Common myeloid progenitor, CD34-positive (primary cell): ENCODE results near the gene BEND7.

ENCODE experiments used
- CTCF ChIA-PET: fragments of 350-600 bp; sonication (Branson Sonifier 250); formaldehyde crosslinking; loops from one replicate; lab custom pipeline; 2021; ENCODE audit warnings: antibody characterized with exemption; lab: Charles Lee
- POLR2A ChIA-PET: fragments of 350-600 bp; sonication (Branson Sonifier 250); formaldehyde crosslinking; loops from one replicate; lab custom pipeline; 2021; ENCODE audit warnings: antibody characterized with exemption; lab: Charles Lee
- DNase-seq, 3 donors: peaks; one replicate each; pipeline versions ENCODE4 v3.0.0 to v3.0.0-alpha.2; 2013
- H3K27ac ChIP-seq, 2 experiments: 1 replicate in 1 of 2; 2 replicates in 1 of 2; pipeline ENCODE4 v1.7.0; 2013; ENCODE audit warnings: inconsistent platforms in 2 of 2, low read length in 2 of 2, mild to moderate bottlenecking in 2 of 2, low read depth in 1 of 2, moderate library complexity in 1 of 2; ENCODE audit not compliant: severe bottlenecking in 2 of 2, insufficient read depth in 1 of 2, poor library complexity in 1 of 2
- H3K27me3 ChIP-seq, 5 experiments: replicated peaks in 2 of 5; 1 replicate in 3 of 5; 2 replicates in 2 of 5; pipeline versions ENCODE4 v1.6.1 to v1.7.0; 2013; ENCODE audit warnings: low read length in 4 of 5, mild to moderate bottlenecking in 2 of 5, moderate library complexity in 2 of 5, inconsistent platforms in 1 of 5; ENCODE audit not compliant: insufficient read depth in 5 of 5, control insufficient read depth in 4 of 5
- H3K36me3 ChIP-seq, 4 experiments: 1 replicate in 2 of 4; 2 replicates in 2 of 4; pipeline versions ENCODE4 v1.6.1 to v1.7.0; 2013; ENCODE audit warnings: low read length in 3 of 4, control low read depth in 1 of 4, mild to moderate bottlenecking in 1 of 4; ENCODE audit not compliant: control insufficient read depth in 4 of 4, insufficient read depth in 4 of 4
- H3K4me1 ChIP-seq, 4 experiments: 1 replicate in 3 of 4; 2 replicates in 1 of 4; pipeline versions ENCODE4 v1.6.1 to v1.7.1; 2013; ENCODE audit warnings: low read length in 3 of 4, mild to moderate bottlenecking in 3 of 4, control low read depth in 1 of 4, inconsistent platforms in 1 of 4, moderate library complexity in 1 of 4; ENCODE audit not compliant: control insufficient read depth in 4 of 4, insufficient read depth in 4 of 4; ENCODE audit errors: control extremely low read depth in 1 of 4
- H3K4me3 ChIP-seq, 7 experiments: 1 replicate in 4 of 7; 2 replicates in 3 of 7; pipeline versions ENCODE4 v1.5.1 to v1.7.0; 2013; ENCODE audit warnings: mild to moderate bottlenecking in 7 of 7, low read length in 6 of 7, moderate library complexity in 6 of 7, inconsistent platforms in 2 of 7, low read depth in 2 of 7, control low read depth in 1 of 7; ENCODE audit not compliant: insufficient read depth in 4 of 7, control insufficient read depth in 1 of 7; ENCODE audit errors: extremely low read depth in 1 of 7
- H3K9me3 ChIP-seq, 5 experiments: 1 replicate in 4 of 5; 2 replicates in 1 of 5; pipeline versions ENCODE4 v1.6.1 to v1.7.1; 2013; ENCODE audit warnings: low read length in 4 of 5, mild to moderate bottlenecking in 2 of 5, inconsistent platforms in 1 of 5, low read depth in 1 of 5, moderate library complexity in 1 of 5; ENCODE audit not compliant: control insufficient read depth in 4 of 5, insufficient read depth in 2 of 5; ENCODE audit errors: control extremely low read depth in 1 of 5
- WGBS: methylation state at CpG from one replicate; pipeline ENCODE4 v1.1.5; 2013; ENCODE audit not compliant: insufficient coverage; 5-methylcytosine and 5-hydroxymethylcytosine counted together

Gene BEND7

DNA sequence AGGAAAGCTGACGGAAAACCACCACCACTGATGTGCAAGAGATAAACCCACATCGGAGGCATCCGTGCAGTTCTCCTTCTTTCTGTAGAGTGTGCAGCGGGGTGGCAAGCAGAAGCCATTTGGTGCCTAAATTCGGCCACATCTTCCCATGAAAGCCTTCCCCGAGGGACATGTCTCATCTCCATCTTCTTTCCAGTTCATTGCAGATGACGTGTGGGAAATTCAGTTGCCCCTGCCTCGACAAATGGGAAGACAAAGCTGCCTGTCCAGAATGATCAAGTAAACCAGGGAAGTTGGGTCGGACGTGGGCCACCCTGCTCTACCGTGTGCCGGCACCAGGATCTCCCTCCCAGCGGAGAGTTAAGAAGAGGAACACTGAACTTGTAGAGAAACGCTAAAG, 14.5 kb downstream of the BEND7 start:
- H3K9me3 ChIP-seq = no peaks in the 10 kb centered on the region
- H3K27ac ChIP-seq = no peak overlapping the region
- no peaks in the 10 kb centered on the region for H3K4me1 ChIP-seq
- no peak overlapping the region for H3K4me3 ChIP-seq
- CTCF ChIA-PET = interaction anchor here (1.3 kb wide), 1 partner anchor 22 kb away, joined by 4 read pairs; no protein-coding TSS in a partner anchor
- WGBS = 96% methylated on average over 11 of the region's 14 CpGs
- no peak for DNase-seq
- peaks cover 0 to 9% (median 2%) of the 10 kb centered on the region in 4 experiments for H3K36me3 ChIP-seq
- peaks cover 0 to 5% (median 0%) of the 10 kb centered on the region in 5 experiments for H3K27me3 ChIP-seq
- POLR2A ChIA-PET = no interaction called here

- ChIA-PET CTCF (interaction anchor here (2.1 kb wide), 1 partner anchor 11 kb away, joined by 6 read pairs; no protein-coding TSS in a partner anchor), POLR2A (no interaction called here)
- peaks cover 0 to 9% (median 2%) of the 10 kb centered on the region in 4 experiments for H3K36me3 ChIP-seq
- H3K4me3 ChIP-seq = no peak overlapping the region
- H3K27me3 ChIP-seq = peaks cover 0 to 5% (median 0%) of the 10 kb centered on the region in 5 experiments
- H3K4me1 ChIP-seq = no peaks in the 10 kb centered on the region
- 100% methylated on average over 1 of the region's 2 CpGs for WGBS
- H3K27ac ChIP-seq = no peak overlapping the region
- no peaks in the 10 kb centered on the region for H3K9me3 ChIP-seq
- DNase-seq = no peak
These were observed 16.2 kb downstream of the BEND7 start for GRCh38 chr10:13512564-13512963.

GRCh38 chr10:13511409-13511808, 17.4 kb downstream of the BEND7 start:
- H3K27ac ChIP-seq = no peak overlapping the region
- no peaks in the 10 kb centered on the region for H3K4me1 ChIP-seq
- WGBS = 100% methylated on average over 3 of the region's 5 CpGs
- POLR2A ChIA-PET = no interaction called here
- H3K9me3 ChIP-seq = no peaks in the 10 kb centered on the region
- peaks cover 0 to 8% (median 2%) of the 10 kb centered on the region in 4 experiments for H3K36me3 ChIP-seq
- CTCF ChIA-PET = interaction anchor here (1.1 to 2.1 kb wide), 3 partner anchors 12 to 71 kb away, joined by 3 to 6 read pairs (median 3); no protein-coding TSS in a partner anchor
- H3K27me3 ChIP-seq = peaks cover 0 to 5% (median 0%) of the 10 kb centered on the region in 5 experiments
- no peak for DNase-seq
- H3K4me3 ChIP-seq = no peak overlapping the region

- WGBS = 96% methylated on average over 9 of the region's 12 CpGs
- POLR2A ChIA-PET = no interaction called here
- Histone ChIP-seq H3K27ac (no peak overlapping the region), H3K9me3 (no peaks in the 10 kb centered on the region), H3K4me3 (no peak overlapping the region), H3K4me1 (peaks cover 0 to 16% (median 7%) of the 10 kb centered on the region in 4 experiments), H3K27me3 (no peaks in the 10 kb centered on the region), H3K36me3 (peaks cover 0 to 6% (median 2%) of the 10 kb centered on the region in 4 experiments)
- CTCF ChIA-PET = no interaction called here
- DNase-seq = no peak
These were observed 23.6 kb downstream of the BEND7 start for GRCh38 chr10:13505052-13505680.

GRCh38 chr10:13503745-13504463, 24.9 kb downstream of the BEND7 start:
- WGBS = 58% methylated on average over 10 of the region's 11 CpGs
- CTCF ChIA-PET = interaction anchor here (1.0 to 1.4 kb wide), 2 partner anchors 8 to 16 kb away, joined by 4 read pairs; no protein-coding TSS in a partner anchor
- H3K9me3 ChIP-seq = no peaks in the 10 kb centered on the region
- H3K4me1 ChIP-seq = peaks cover 0 to 16% (median 7%) of the 10 kb centered on the region in 4 experiments
- no peaks in the 10 kb centered on the region for H3K27me3 ChIP-seq
- POLR2A ChIA-PET = no interaction called here
- peaks cover 0 to 11% (median 2%) of the 10 kb centered on the region in 4 experiments for H3K36me3 ChIP-seq
- H3K4me3 ChIP-seq = no peak overlapping the region
- H3K27ac ChIP-seq = no peak overlapping the region
- DNase-seq = peak in 2 of 3 donors; percentile 28 to 55

GRCh38 chr10:13502380-13502779, 26.4 kb downstream of the BEND7 start:
- Histone ChIP-seq H3K27me3 (no peaks in the 10 kb centered on the region), H3K27ac (no peak overlapping the region), H3K9me3 (no peaks in the 10 kb centered on the region), H3K4me1 (peaks cover 0 to 16% (median 7%) of the 10 kb centered on the region in 4 experiments), H3K36me3 (peaks cover 0 to 11% (median 4%) of the 10 kb centered on the region in 4 experiments), H3K4me3 (no peak overlapping the region)
- POLR2A ChIA-PET = no interaction called here
- 93% methylated on average over 9 of the region's 9 CpGs for WGBS
- DNase-seq = no peak
- CTCF ChIA-PET = interaction anchor here (1.0 to 1.5 kb wide), 2 partner anchors 15 to 93 kb away, joined by 3 read pairs; no protein-coding TSS in a partner anchor

- H3K27ac ChIP-seq = no peak overlapping the region
- POLR2A ChIA-PET = no interaction called here
- peaks cover 0 to 18% (median 8%) of the 10 kb centered on the region in 4 experiments for H3K36me3 ChIP-seq
- no peaks in the 10 kb centered on the region for H3K9me3 ChIP-seq
- peaks cover 0 to 16% (median 7%) of the 10 kb centered on the region in 4 experiments for H3K4me1 ChIP-seq
- H3K4me3 ChIP-seq = no peak overlapping the region
- CTCF ChIA-PET = no interaction called here
- DNase-seq = no peak
- 100% methylated on average over 9 of the region's 9 CpGs for WGBS
- H3K27me3 ChIP-seq = no peaks in the 10 kb centered on the region
These were observed 28.6 kb downstream of the BEND7 start for GRCh38 chr10:13500201-13500600.
